ENCODE data around the gene ADAMTSL4. TPM values are rescaled to one million over a fixed set of nuclear protein-coding genes. Genes with fewer than 3 reads are reported as not detected.

ADAMTSL4 gene
- total and polyA plus RNA-seq, 2 of the 8 experiments (the other 6 are each of a cell fraction or from before 2014, with no cell fraction given): 4.2 to 5.4 TPM

GRCh38 chr1:150604226-150604588, 55.0 kb downstream of the ADAMTSL4 start:
- Histone ChIP-seq H3K27ac (ENCODE audit: low read depth, low read length) (peak overlapping the region; percentile 66), H3K56ac (replicated peaks; ENCODE audit: insufficient read length, low read depth, low read length) (no peak overlapping the region), H2BK5ac (ENCODE audit: low read depth, low read length) (peak overlapping the region; percentile 1; the same call in 1 of the 2 replicates), H3K4me1 (replicated peaks in 1 of 4; ENCODE audit: control insufficient read depth in 3 of 4, insufficient read depth in 4 of 4, low read length in 3 of 4) (peaks cover 5 to 12% (median 10%) of the 10 kb centered on the region in 4 experiments; a peak in 6 of 7 replicates), H2BK120ac (replicated peaks; ENCODE audit: low read depth, low read length) (peak overlapping the region; percentile 25), H3K79me2 (ENCODE audit: control insufficient read depth in 1 of 2, insufficient read depth in 2 of 2, low read length in 2 of 2) (no peaks in the 10 kb centered on the region), H3K79me1 (ENCODE audit: low read depth, low read length) (no peaks in the 10 kb centered on the region), H4K91ac (replicated peaks; ENCODE audit: insufficient read length, low read length) (peak overlapping the region; percentile 14), H2BK12ac (ENCODE audit: low read depth, low read length) (peak overlapping the region; percentile 3; the same call in 1 of the 2 replicates), H3K4me3 (ENCODE audit: extremely low read depth in 1 of 4, insufficient read depth in 2 of 4, low read depth in 3 of 4, low read length in 4 of 4) (peak overlapping the region in 1 of 4 experiments; percentile 12; a peak in 1 of 8 replicates), H3K4ac (replicated peaks; ENCODE audit: insufficient read length, low read depth, low read length) (no peak overlapping the region), H3K9me3 (ENCODE audit: insufficient read depth in 2 of 2, low read depth in 1 of 2, low read length in 1 of 2) (no peaks in the 10 kb centered on the region), H3K36me3 (ENCODE audit: control insufficient read depth in 2 of 4, insufficient read depth in 4 of 4, low read length in 3 of 4) (peaks cover 0 to 4% (median under 1%) of the 10 kb centered on the region in 4 experiments; a peak in 2 of 8 replicates), H3K18ac (ENCODE audit: extremely low read depth, low read length) (peak overlapping the region; percentile 4; the same call in 1 of the 2 replicates), H3K4me2 (ENCODE audit: insufficient read depth in 1 of 2, low read depth in 2 of 2, low read length in 2 of 2) (peak overlapping the region; percentile 41 to 54; a peak in 3 of 4 replicates), H3K9ac (replicated peaks in 1 of 4; ENCODE audit: extremely low read depth in 1 of 4, low read depth in 3 of 4, low read length in 3 of 4) (peak overlapping the region in 1 of 4 experiments; percentile 9; a peak in 1 of 7 replicates), H2AFZ (ENCODE audit: low read length) (no peak overlapping the region), H4K5ac (ENCODE audit: insufficient read length, low read depth, low read length) (peak overlapping the region; percentile 37), H4K8ac (ENCODE audit: extremely low read depth, insufficient read depth, low read length) (no peak overlapping the region), H2AK5ac (ENCODE audit: low read depth, low read length) (no peak overlapping the region), H4K20me1 (replicated peaks in 1 of 2; ENCODE audit: control insufficient read depth in 1 of 2, insufficient read depth in 2 of 2, low read length in 2 of 2) (no peaks in the 10 kb centered on the region), H3K23ac (ENCODE audit: insufficient read length) (no peak overlapping the region), H3K23me2 (ENCODE audit: low read depth, low read length) (no peaks in the 10 kb centered on the region), H2BK15ac (ENCODE audit: low read length) (no peak overlapping the region), H3K27me3 (replicated peaks in 1 of 4; ENCODE audit: control insufficient read depth in 3 of 4, extremely low read depth in 1 of 4, insufficient read depth in 3 of 4, low read length in 3 of 4) (no peaks in the 10 kb centered on the region), H3K14ac (ENCODE audit: insufficient read length) (no peak overlapping the region), H2BK20ac (ENCODE audit: low read length) (no peak overlapping the region)
- TF ChIP-seq RBBP5 (IDR thresholded peaks at IDR 0.05; ENCODE audit: borderline replicate concordance, low read depth, low read length) (no peak), POLR2A (IDR thresholded peaks at IDR 0.05; ENCODE audit: control extremely low read depth in 1 of 2, low read depth in 2 of 2, low read length in 2 of 2) (peak; percentile 34 to 43; a peak in 2 of 3 replicates)
- no peak for DNase-seq (ENCODE audit: low read depth in 1 of 2, low spot score in 2 of 2)
- no peak for FAIRE-seq
- ChIA-PET CTCF (ENCODE audit: partially characterized antibody) (interaction anchor here (1.3 to 6.9 kb wide), 4 partner anchors 16 to 44 kb away, joined by 5 to 50 read pairs (median 6); no protein-coding TSS in a partner anchor), POLR2A (ENCODE audit: partially characterized antibody) (interaction anchor here (0.8 to 43.5 kb wide), 6 partner anchors 11 to 80 kb away, joined by 3 to 1380 read pairs (median 10); partner anchors contain the start of genes ADAMTSL4, ENSA and MCL1)
- 26% methylated on average over 2 of the region's 2 CpGs; no CpG with 5 or more reads in 1 of the 2 experiments for WGBS, 2 experiments (ENCODE audit: extremely low coverage in 1 of 2, insufficient coverage in 1 of 2, insufficient read length in 1 of 2, insufficient replicate concordance in 2 of 2, low coverage in 1 of 2, low lambda C conversion rate in 2 of 2, missing lambda C conversion rate in 1 of 2)
